Naive thymus-derived CD8-positive, alpha-beta T cell (primary cell): ENCODE measurements around the gene FXYD1. TPM values are rescaled to one million over a fixed set of nuclear protein-coding genes. Genes with fewer than 3 reads are reported as not detected.

Experiments used
- ATAC-seq, 2 donors: fragments of 150-1000 bp; cut with Tn5 transposase in 1 of 2; sonication (Bioruptor Pico), chemical (Tn5 transposase) in 1 of 2; 1 replicate in 1 of 2; 2 replicates in 1 of 2; pipeline ENCODE4 v1.10.0; 2021; ENCODE audit warnings: mild to moderate bottlenecking in 2 of 2, moderate library complexity in 2 of 2
- POLR2A ChIA-PET: fragments of 350-600 bp; sonication (Branson Sonifier 250); formaldehyde crosslinking; loops from one replicate; lab custom pipeline; 2021; ENCODE audit warnings: antibody characterized with exemption; lab: Charles Lee
- DNase-seq, 10 donors: peaks; one replicate each; pipeline versions ENCODE4 v3.0.0 to v3.0.0-alpha.2; 2020 to 2022
- H3K27ac Mint-ChIP-seq, 10 donors: one replicate each; pipeline ENCODE4 v1.8.0; 2020 to 2022; ENCODE audit warnings: mild to moderate bottlenecking in 10 of 10, mixed read lengths in 10 of 10, moderate library complexity in 4 of 10, inconsistent platforms in 1 of 10
- H3K27me3 Mint-ChIP-seq, 5 donors: one replicate each; pipeline ENCODE4 v1.8.0; 2021 to 2022; ENCODE audit warnings: mixed read lengths in 5 of 5
- H3K36me3 Mint-ChIP-seq, 3 donors: one replicate each; pipeline ENCODE4 v1.8.0; 2020 to 2022; ENCODE audit warnings: mixed read lengths in 3 of 3, mild to moderate bottlenecking in 2 of 3, inconsistent platforms in 1 of 3
- H3K4me1 Mint-ChIP-seq, 4 donors: one replicate each; pipeline ENCODE4 v1.8.0; 2021 to 2022; ENCODE audit warnings: mixed read lengths in 4 of 4
- H3K4me3 Mint-ChIP-seq, 10 donors: one replicate each; pipeline ENCODE4 v1.8.0; 2020 to 2022; ENCODE audit warnings: mild to moderate bottlenecking in 10 of 10, mixed read lengths in 10 of 10, moderate library complexity in 6 of 10, inconsistent platforms in 1 of 10
- H3K9me3 Mint-ChIP-seq, 9 donors: one replicate each; pipeline ENCODE4 v1.8.0; 2020 to 2022; ENCODE audit warnings: mixed read lengths in 9 of 9, mild to moderate bottlenecking in 3 of 9, inconsistent platforms in 1 of 9, moderate library complexity in 1 of 9
- polyA plus RNA-seq, 3 donors: library from polyadenylated mRNA; unstranded; fragments of 300-500 nt; fragmentation: Illumina TruSeq; gene quantifications; one replicate each; pipeline ENCODE4 v1.2.3, GENCODE V29; 2021
- total RNA-seq, 8 experiments: library from RNA in 2 of 8; stranded (reverse) in 2 of 8; gene quantifications; one replicate each; pipeline ENCODE4 v1.2.3 and lab custom pipeline; 2021 to 2026

The FXYD1 gene
- total RNA-seq (1 to 10 TPM in 1 of 2 experiments, not detected in 1; 1.1 TPM), polyA plus RNA-seq (under 1 TPM in 2 of 3 donors, not detected in 1; 0.77 TPM), total RNA-seq (lab: John Stamatoyannopoulos, UW) (0 reads per million in 6 experiments)

DNA sequence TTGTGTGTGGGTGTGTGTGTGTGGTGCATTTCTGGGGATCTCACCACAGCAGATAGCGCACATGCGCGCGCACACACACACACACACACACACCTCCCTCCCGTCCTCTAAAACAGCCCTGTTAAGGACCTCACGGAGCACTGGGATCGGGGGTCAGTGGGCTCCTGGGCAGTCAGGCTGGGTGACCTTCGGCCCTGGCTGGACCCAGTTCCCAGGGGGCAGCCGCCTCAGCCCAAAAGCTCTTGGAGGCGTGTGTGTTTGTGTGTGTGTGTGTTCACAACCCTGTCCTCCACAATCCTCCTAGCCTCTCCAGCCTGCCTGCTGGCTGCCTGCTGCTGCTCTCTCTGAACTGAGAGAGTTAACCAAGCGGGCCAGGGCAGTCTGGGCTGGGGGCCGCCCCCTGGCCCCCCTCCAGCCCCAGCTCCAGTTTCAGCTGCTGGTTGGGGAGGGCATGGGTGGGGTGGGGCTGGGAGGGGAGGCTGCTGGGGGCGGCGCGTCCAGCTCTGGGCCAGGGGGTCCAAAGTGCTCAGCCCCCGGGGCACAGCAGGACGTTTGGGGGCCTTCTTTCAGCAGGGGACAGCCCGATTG lies at the start of gene FXYD1:
Gene FXYD1 (plus strand): TSS at position 520 of the 588 bp plus-strand sequence. CDS start 1,256 bp downstream, outside the sequence.
- peak within 1 kb of the TSS in 1 of 10 donors; percentile 18 for H3K27ac Mint-ChIP-seq

DNA sequence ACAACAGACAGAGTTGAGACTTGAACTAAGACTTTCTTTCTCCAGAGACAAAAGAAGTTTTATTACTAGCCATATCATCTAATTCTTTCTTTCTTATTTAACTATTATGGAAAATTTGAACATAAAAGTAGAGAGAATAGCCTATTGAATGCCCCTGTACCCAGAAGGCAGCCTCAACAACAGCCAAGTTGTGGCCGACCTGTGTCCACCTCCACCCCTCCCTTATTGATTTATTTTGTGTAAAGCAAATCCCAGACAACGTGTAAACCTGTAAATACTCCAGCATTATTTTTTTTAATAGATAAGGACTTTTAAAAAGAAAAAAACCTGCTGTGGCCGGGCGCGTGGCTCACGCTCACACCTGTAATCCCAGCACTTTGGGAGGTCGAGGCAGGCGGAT lies 49.1 kb upstream of the FXYD1 start:
- Mint-ChIP-seq H3K4me1 (peaks cover 3 to 38% (median 11%) of the 10 kb centered on the region in 4 donors), H3K9me3 (no peaks in the 10 kb centered on the region), H3K36me3 (no peaks in the 10 kb centered on the region), H3K4me3 (no peak overlapping the region), H3K27me3 (peaks cover 0 to 13% (median 1%) of the 10 kb centered on the region in 5 donors), H3K27ac (no peak overlapping the region)
- no peak for ATAC-seq
- DNase-seq: no peak
- POLR2A ChIA-PET: no interaction called here

More for the DNA sequence above, at the start of gene FXYD1:
- peak within 1 kb of the TSS in 1 of 10 donors; percentile 18 for H3K4me3 Mint-ChIP-seq
- H3K36me3 Mint-ChIP-seq: no peaks in the 10 kb centered on the region
- H3K4me1 Mint-ChIP-seq: peaks cover 17 to 31% (median 28%) of the 10 kb centered on the region in 4 donors
- peaks cover 0 to 2% (median 0%) of the 10 kb centered on the region in 9 donors for H3K9me3 Mint-ChIP-seq
- no peak for DNase-seq
- peaks cover 0 to 2% (median 0%) of the 10 kb centered on the region in 5 donors for H3K27me3 Mint-ChIP-seq
- POLR2A ChIA-PET: no interaction called here
- no peak for ATAC-seq

GRCh38 chr19:35090160-35090505 lies 48.5 kb upstream of the FXYD1 start:
- ATAC-seq (no peak), DNase-seq (peak in 1 of 10 donors; percentile 7)
- POLR2A ChIA-PET: no interaction called here
- Mint-ChIP-seq H3K27ac (no peak overlapping the region), H3K36me3 (no peaks in the 10 kb centered on the region), H3K9me3 (no peaks in the 10 kb centered on the region), H3K4me3 (peak overlapping the region in 3 of 10 donors; percentile 26 to 41 (median 39)), H3K27me3 (peaks cover 0 to 13% (median 1%) of the 10 kb centered on the region in 5 donors), H3K4me1 (peaks cover 3 to 34% (median 11%) of the 10 kb centered on the region in 4 donors)

DNA sequence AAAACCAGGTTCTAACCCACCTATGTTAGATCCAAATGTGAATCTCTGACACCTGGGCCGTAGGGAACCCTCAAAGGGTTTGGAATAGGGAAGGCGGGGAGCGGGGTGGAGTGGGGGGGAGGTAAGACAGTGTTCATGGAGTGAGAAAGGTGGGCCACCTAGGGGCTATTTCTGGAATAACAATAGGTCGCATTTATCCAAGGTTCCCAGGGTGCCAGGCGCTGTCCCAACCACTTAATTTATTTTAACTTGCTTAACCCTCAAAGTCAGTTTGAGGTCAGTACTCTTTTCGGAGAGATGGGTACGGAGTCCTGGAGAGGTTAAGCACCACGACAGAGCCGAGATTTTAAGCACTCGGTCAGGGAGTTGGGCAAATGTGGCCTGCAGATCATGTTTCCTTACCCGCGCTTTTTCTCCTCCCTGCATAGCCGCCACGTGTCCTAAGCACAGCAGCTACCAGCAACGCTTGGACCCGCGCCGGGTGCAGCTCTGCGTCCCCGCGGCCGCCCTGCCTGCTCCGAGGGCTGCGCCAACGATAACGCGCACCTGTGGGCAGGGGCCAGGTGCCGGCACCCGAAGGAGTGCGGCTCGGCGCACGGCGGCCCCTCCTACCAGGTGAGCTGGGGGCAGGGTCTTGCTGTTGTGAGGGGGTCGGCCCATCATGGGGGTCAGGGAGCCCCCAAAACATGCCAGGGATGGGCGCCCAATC lies 48.0 kb upstream of the FXYD1 start:
- peak overlapping the region in 4 of 10 donors; percentile 26 to 41 (median 34) for H3K4me3 Mint-ChIP-seq
- peak in 9 of 10 donors; percentile 13 to 63 (median 42) for DNase-seq
- H3K9me3 Mint-ChIP-seq: no peaks in the 10 kb centered on the region
- POLR2A ChIA-PET: no interaction called here
- peaks cover 3 to 30% (median 8%) of the 10 kb centered on the region in 4 donors for H3K4me1 Mint-ChIP-seq
- no peaks in the 10 kb centered on the region for H3K36me3 Mint-ChIP-seq
- H3K27me3 Mint-ChIP-seq: peaks cover 0 to 13% (median 1%) of the 10 kb centered on the region in 5 donors
- no peak overlapping the region for H3K27ac Mint-ChIP-seq
- peak; percentile 71 to 86 for ATAC-seq

DNA sequence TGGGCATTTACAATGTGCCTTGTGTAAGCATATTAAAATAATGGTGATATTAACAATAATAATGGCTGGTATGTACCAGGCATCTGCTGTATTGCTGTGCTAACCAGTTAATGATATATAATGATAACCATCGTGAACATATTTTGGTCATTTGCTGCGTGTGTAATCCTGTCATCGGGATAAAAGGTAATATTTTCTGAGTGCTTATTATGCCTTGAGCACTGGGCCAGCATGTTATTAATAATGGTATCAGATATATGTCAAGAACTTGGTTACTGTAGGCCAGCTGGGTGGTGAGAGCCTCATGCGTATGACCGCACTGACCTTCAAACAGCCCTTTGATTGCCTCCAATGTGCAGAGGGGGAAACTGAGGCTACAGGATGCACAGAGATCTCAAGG lies 45.2 kb upstream of the FXYD1 start:
- no peak for ATAC-seq
- Mint-ChIP-seq H3K36me3 (no peaks in the 10 kb centered on the region), H3K27me3 (peaks cover 0 to 13% (median 1%) of the 10 kb centered on the region in 5 donors), H3K4me1 (peaks cover 0 to 8% (median 3%) of the 10 kb centered on the region in 4 donors), H3K4me3 (no peak overlapping the region), H3K9me3 (no peaks in the 10 kb centered on the region), H3K27ac (no peak overlapping the region)
- POLR2A ChIA-PET: interaction anchor here (0.7 kb wide), 1 partner anchor 137 kb away, joined by 3 read pairs; no protein-coding TSS in a partner anchor
- DNase-seq: peak in 1 of 10 donors; percentile 6

- peaks cover 0 to 6% (median 3%) of the 10 kb centered on the region in 4 donors for H3K4me1 Mint-ChIP-seq
- DNase-seq (peak in 1 of 10 donors; percentile 19), ATAC-seq (no peak)
- no peak overlapping the region for H3K4me3 Mint-ChIP-seq
- POLR2A ChIA-PET: no interaction called here
- H3K27ac Mint-ChIP-seq: peak overlapping the region in 2 of 10 donors; percentile 5 to 73
- H3K9me3 Mint-ChIP-seq: no peaks in the 10 kb centered on the region
- peaks cover 0 to 13% (median 1%) of the 10 kb centered on the region in 5 donors for H3K27me3 Mint-ChIP-seq
- H3K36me3 Mint-ChIP-seq: no peaks in the 10 kb centered on the region
These were observed 44.5 kb upstream of the FXYD1 start for GRCh38 chr19:35093941-35094647.

DNA sequence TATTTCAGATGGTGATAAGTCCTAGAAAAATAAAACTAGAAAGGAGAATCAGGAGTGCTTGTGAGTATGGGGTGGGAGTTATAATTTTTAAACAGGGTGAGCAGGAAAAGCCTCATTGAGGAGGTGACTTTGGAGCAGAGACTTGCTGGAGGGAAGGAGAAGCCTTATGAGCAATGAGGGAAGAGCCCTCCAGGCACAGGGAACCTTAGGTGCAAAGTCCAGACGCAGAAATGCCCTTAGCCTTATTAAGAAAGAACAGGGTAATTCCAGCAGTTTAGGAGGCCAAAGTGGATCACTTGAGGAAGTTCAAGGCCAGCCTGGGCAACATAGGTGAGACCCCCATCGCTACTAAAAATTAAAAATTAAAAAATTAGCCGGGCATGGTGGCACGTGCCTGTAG lies 44.0 kb upstream of the FXYD1 start:
- peaks cover 0 to 6% (median 3%) of the 10 kb centered on the region in 4 donors for H3K4me1 Mint-ChIP-seq
- H3K36me3 Mint-ChIP-seq: no peaks in the 10 kb centered on the region
- no peaks in the 10 kb centered on the region for H3K9me3 Mint-ChIP-seq
- peaks cover 0 to 12% (median 1%) of the 10 kb centered on the region in 5 donors for H3K27me3 Mint-ChIP-seq
- DNase-seq (no peak), ATAC-seq (no peak)
- no peak overlapping the region for H3K4me3 Mint-ChIP-seq
- peak overlapping the region in 2 of 10 donors; percentile 5 to 73 for H3K27ac Mint-ChIP-seq
- POLR2A ChIA-PET: no interaction called here

DNA sequence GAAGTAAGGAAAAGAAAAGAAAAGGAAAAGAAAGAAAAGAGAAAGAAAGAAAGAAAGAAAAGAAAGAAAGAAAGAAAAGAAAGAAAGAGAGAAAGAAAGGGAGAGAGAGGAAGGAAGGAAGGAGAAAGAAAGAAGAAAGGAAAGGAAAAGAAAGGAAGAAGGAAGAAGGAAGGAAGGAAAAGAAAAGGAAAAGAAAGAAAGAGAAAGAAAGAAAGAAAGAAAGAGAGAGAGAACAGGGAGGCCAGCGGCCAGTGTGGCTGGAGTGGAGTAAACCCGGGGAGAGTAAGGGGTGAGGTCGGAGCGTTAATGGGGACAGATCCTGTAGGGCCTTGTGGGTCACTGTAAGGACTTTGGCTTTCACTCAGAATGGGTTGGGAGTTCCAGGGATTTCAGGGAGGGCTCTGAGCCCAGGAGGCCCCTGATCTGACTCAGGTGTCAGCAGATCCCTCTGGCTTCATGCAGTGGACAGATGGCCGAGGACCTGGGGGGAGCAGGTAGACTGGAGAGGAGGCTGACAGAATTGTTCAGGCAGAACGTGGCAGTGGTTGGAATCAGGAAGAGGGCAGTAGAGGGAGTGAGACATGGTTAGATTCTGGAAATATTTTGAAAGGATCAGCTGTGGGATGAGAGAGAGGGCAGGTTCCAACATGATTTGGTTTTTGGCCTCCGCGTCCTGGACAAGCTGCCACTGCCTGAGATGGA lies 42.8 kb upstream of the FXYD1 start:
- peaks cover 0 to 4% (median 0%) of the 10 kb centered on the region in 5 donors for H3K27me3 Mint-ChIP-seq
- POLR2A ChIA-PET: interaction anchor here (0.6 kb wide), 1 partner anchor 172 kb away, joined by 3 read pairs; no protein-coding TSS in a partner anchor

DNA sequence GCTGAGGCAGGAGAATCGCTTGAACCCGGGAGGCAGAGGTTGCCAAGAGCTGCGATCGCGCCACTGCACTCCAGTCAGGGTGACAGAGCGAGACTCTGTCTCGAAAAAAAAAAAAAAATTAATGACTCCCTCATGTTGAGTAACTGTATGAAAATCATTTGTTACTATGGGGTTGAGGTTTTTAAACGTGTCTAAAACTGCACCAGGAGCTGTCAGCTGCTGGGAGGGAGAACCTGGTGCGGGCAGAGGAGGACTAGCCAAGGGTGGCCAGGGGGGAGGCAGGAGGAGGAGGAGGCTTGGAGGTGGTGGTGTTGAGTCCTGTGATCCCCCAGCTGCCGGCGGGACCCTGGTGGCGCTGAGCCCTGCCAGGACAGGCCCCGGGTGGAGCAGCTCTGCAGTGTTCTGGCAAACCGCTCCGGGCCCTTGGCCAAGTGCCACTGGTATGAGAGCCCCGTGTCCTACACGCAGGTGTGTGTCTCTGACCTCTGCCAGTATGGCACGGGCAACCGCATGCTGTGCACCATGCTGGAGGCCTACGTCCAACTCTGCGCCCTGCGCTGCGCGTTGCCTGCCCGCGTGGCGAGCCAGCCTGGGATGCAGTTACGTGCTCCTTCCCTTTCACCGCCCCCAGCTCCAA lies 40.1 kb upstream of the FXYD1 start:
- H3K27ac Mint-ChIP-seq: no peak overlapping the region
- no peak for ATAC-seq
- H3K4me3 Mint-ChIP-seq: no peak overlapping the region
- H3K9me3 Mint-ChIP-seq: no peaks in the 10 kb centered on the region
- peaks cover 0 to 3% (median 0%) of the 10 kb centered on the region in 5 donors for H3K27me3 Mint-ChIP-seq
- peak in 1 of 10 donors; percentile 51 for DNase-seq
- no peaks in the 10 kb centered on the region for H3K4me1 Mint-ChIP-seq
- POLR2A ChIA-PET: no interaction called here
- H3K36me3 Mint-ChIP-seq: no peaks in the 10 kb centered on the region

More for the DNA sequence above, 42.8 kb upstream of the FXYD1 start:
- peak in 1 of 10 donors; percentile 30 for DNase-seq
- no peak for ATAC-seq
- Mint-ChIP-seq H3K36me3 (no peaks in the 10 kb centered on the region), H3K4me3 (no peak overlapping the region), H3K27ac (peak overlapping the region in 2 of 10 donors; percentile 49 to 64), H3K4me1 (no peaks in the 10 kb centered on the region), H3K9me3 (no peaks in the 10 kb centered on the region)

DNA sequence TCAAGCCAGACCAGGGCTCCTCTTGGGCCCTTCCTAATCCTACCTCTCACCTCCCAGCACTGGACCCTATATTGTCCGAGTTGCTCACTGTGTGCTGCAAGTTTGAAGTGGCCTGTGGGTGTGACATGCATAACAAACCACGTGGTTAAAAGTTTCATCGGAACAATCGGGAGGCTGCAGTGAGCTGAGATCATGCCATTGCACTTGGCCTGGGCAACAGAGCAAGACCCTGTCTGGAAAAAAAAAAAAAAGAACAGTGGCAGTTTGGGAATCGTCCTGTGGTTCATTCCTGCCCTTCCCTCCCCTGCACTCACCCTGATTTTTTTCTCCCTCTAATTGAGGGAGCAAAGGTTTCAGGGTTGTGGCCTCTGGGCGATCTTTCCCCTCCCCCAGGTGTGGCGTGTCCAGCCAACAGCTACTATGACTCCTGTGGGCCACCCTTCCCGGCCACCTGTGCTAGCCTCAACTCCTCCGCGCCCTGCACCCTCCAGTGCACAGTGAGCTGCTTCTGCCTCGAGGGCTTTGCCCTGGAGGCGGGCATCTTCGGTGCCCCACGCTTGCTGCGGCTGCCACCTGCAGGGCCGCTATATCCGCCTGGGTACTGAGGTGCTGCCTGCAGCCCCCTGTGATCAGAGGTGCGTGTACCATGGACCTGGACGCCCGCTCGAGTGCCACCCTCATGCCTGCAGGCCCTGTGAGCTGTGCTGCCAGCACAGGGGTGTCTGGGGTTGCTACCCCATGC lies 39.3 kb upstream of the FXYD1 start:
- no peaks in the 10 kb centered on the region for H3K9me3 Mint-ChIP-seq
- no peaks in the 10 kb centered on the region for H3K4me1 Mint-ChIP-seq
- no peaks in the 10 kb centered on the region for H3K36me3 Mint-ChIP-seq
- POLR2A ChIA-PET: no interaction called here
- H3K27me3 Mint-ChIP-seq: peaks cover 0 to 2% (median 0%) of the 10 kb centered on the region in 5 donors
- H3K27ac Mint-ChIP-seq: no peak overlapping the region
- DNase-seq (peak in 1 of 10 donors; percentile 52), ATAC-seq (no peak)
- no peak overlapping the region for H3K4me3 Mint-ChIP-seq

GRCh38 chr19:35099897-35100275 lies 38.7 kb upstream of the FXYD1 start:
- POLR2A ChIA-PET: no interaction called here
- Mint-ChIP-seq H3K36me3 (no peaks in the 10 kb centered on the region), H3K4me3 (no peak overlapping the region), H3K27ac (no peak overlapping the region), H3K9me3 (no peaks in the 10 kb centered on the region), H3K4me1 (no peaks in the 10 kb centered on the region), H3K27me3 (peaks cover 0 to 1% (median 0%) of the 10 kb centered on the region in 5 donors)
- no peak for ATAC-seq
- peak in 1 of 10 donors; percentile 19 for DNase-seq
